Measurements from ENCODE around the gene ZFYVE16. TPM values are rescaled to one million over a fixed set of nuclear protein-coding genes. Genes with fewer than 3 reads are reported as not detected.

The ZFYVE16 gene
- total and polyA plus RNA-seq, 2 of the 13 experiments (the other 11 are each of a cell fraction or from before 2014, with no cell fraction given), result 9.3 to 33.3 TPM

GRCh38 chr5:80487829-80488721, 80.2 kb downstream of the ZFYVE16 start, which contains the start of gene FAM151B (continued):
- 0 out of 2 replicates have a peak, but pooled peaks have one; percentile 16 for TF ChIP-seq PAX8 (CRISPR knock-in tag; IDR thresholded peaks at IDR 0.05; ENCODE audit: borderline replicate concordance)
- peak; percentile 51 for TF ChIP-seq ZNF777 (CRISPR knock-in tag; IDR thresholded peaks at IDR 0.05)
- no peak; the same call in 1 of the 2 replicates for TF ChIP-seq ZNF333 (CRISPR knock-in tag; IDR thresholded peaks at IDR 0.05; ENCODE audit: borderline replicate concordance)
- TF ChIP-seq ZNF672 (CRISPR knock-in tag; IDR thresholded peaks at IDR 0.05), result no peak
- peak; percentile 35; the same call in 1 of the 2 replicates for TF ChIP-seq PBX3 (CRISPR knock-in tag; IDR thresholded peaks at IDR 0.05; ENCODE audit: borderline replicate concordance)
- 0 out of 2 replicates have a peak, but pooled peaks have one; percentile 23 for TF ChIP-seq HNRNPUL1 (IDR thresholded peaks at IDR 0.05; ENCODE audit: low read depth, low read length)
- no peak for TF ChIP-seq ZNF44 (CRISPR knock-in tag; IDR thresholded peaks at IDR 0.05)
- TF ChIP-seq ZBTB20 (CRISPR knock-in tag; IDR thresholded peaks at IDR 0.05; ENCODE audit: borderline replicate concordance, low read depth), result peak; percentile 50; the same call in 1 of the 2 replicates
- TF ChIP-seq NONO (IDR thresholded peaks at IDR 0.05), result no peak
- TF ChIP-seq NONO (CRISPR knock-in tag; conservative IDR thresholded peaks at IDR 0.05), result peak; percentile 58
- no peak for TF ChIP-seq NFE2L2 (IDR thresholded peaks at IDR 0.05; ENCODE audit: low read length)
- TF ChIP-seq ATF4 (CRISPR knock-in tag; IDR thresholded peaks at IDR 0.05), result 0 out of 4 replicates have a peak, but pooled peaks of 1 of the 2 experiments have one; percentile 25
- no peak for TF ChIP-seq ZNF280D (CRISPR knock-in tag; IDR thresholded peaks at IDR 0.05)
- TF ChIP-seq RFX1 (IDR thresholded peaks at IDR 0.05), result peak; percentile 97
- TF ChIP-seq ZNF562 (CRISPR knock-in tag; IDR thresholded peaks at IDR 0.05; ENCODE audit: borderline replicate concordance), result no peak
- TF ChIP-seq CEBPG (CRISPR knock-in tag; IDR thresholded peaks at IDR 0.05), result 0 out of 2 replicates have a peak, but pooled peaks have one; percentile 4
- 0 out of 2 replicates have a peak, but pooled peaks have one; percentile 22 for TF ChIP-seq MEIS1 (CRISPR knock-in tag; IDR thresholded peaks at IDR 0.05; ENCODE audit: borderline replicate concordance)
- TF ChIP-seq TSC22D2 (CRISPR knock-in tag; IDR thresholded peaks at IDR 0.05; ENCODE audit: borderline replicate concordance), result 0 out of 2 replicates have a peak, but pooled peaks have one; percentile 27
- TF ChIP-seq ZNF180 (CRISPR knock-in tag; IDR thresholded peaks at IDR 0.05; ENCODE audit: borderline replicate concordance, low read depth), result no peak
- 0 out of 2 replicates have a peak, but pooled peaks have one; percentile 23 for TF ChIP-seq E2F5 (CRISPR knock-in tag; conservative IDR thresholded peaks at IDR 0.05)
- TF ChIP-seq TCF12 (IDR thresholded peaks at IDR 0.05), result no peak
- no peak for TF ChIP-seq TCF12 (CRISPR knock-in tag; IDR thresholded peaks at IDR 0.05)
- peak; percentile 78; the same call in 1 of the 2 replicates for TF ChIP-seq ZNF331 (CRISPR knock-in tag; IDR thresholded peaks at IDR 0.05)
- TF ChIP-seq TARDBP (CRISPR knock-in tag; IDR thresholded peaks at IDR 0.05), result peak; percentile 25
